Measurements from ENCODE around the gene DUSP22. TPM values are rescaled to one million over a fixed set of nuclear protein-coding genes. Genes with fewer than 3 reads are reported as not detected.
A peak's percentile ranks its signal among the peaks of the same experiment; 100 is the strongest.
"Not testable (repeated sequence)": the region's sequence is repeated elsewhere in the genome, so short reads cannot be mapped to it uniquely, and the experiment has no call there.

DUSP22 gene
- 59.7 TPM for polyA plus RNA-seq (2013, experiment 1 of 4)
- 52.9 TPM for polyA plus RNA-seq (2013, experiment 2 of 4)
- polyA plus RNA-seq (2013, experiment 3 of 4), result 50.2 TPM
- 48.9 TPM for polyA plus RNA-seq (2013, experiment 4 of 4)

GRCh38 chr6:291697-292505, at the start of gene DUSP22:
DUSP22 (plus strand) TSS chr6:292487; CDS start chr6:292540, 53 bp downstream.
- H3K36me3 ChIP-seq (ENCODE audit: control insufficient read depth, insufficient read depth, low read length), result no peaks in the 10 kb centered on the region
- H3K9me3 ChIP-seq (ENCODE audit: control insufficient read depth, low read length), result no peaks in the 10 kb centered on the region
- H3K27me3 ChIP-seq (ENCODE audit: control insufficient read depth, insufficient read depth, low read length, poor library complexity, severe bottlenecking), result no peaks in the 10 kb centered on the region
- peaks cover 7% of the 10 kb centered on the region for H3K4me1 ChIP-seq (ENCODE audit: control insufficient read depth, insufficient read depth, low read length)
- 28 to 29% methylated on average over 85 of the region's 85 CpGs for whole genome bisulfite sequencing, 2 experiments
- H3K4me3 ChIP-seq (ENCODE audit: insufficient read depth, low read depth, low read length), result peak within 1 kb of the TSS; percentile 60
- H3K27ac ChIP-seq (ENCODE audit: insufficient read depth, low read depth, low read length, poor library complexity, severe bottlenecking), result peak within 1 kb of the TSS; percentile 74

- WGBS, 2 experiments, result 89 to 91% methylated on average over 8 of the region's 8 CpGs
- Histone ChIP-seq H3K36me3 (ENCODE audit: control insufficient read depth, insufficient read depth, low read length) (no peaks in the 10 kb centered on the region), H3K4me1 (ENCODE audit: control insufficient read depth, insufficient read depth, low read length) (no peaks in the 10 kb centered on the region), H3K27ac (ENCODE audit: insufficient read depth, low read depth, low read length, poor library complexity, severe bottlenecking) (no peak overlapping the region), H3K9me3 (ENCODE audit: control insufficient read depth, low read length) (no peaks in the 10 kb centered on the region), H3K4me3 (ENCODE audit: insufficient read depth, low read depth, low read length) (no peak overlapping the region), H3K27me3 (ENCODE audit: control insufficient read depth, insufficient read depth, low read length, poor library complexity, severe bottlenecking) (no peaks in the 10 kb centered on the region)
Measured at GRCh38 chr6:246352-246751, 45.9 kb upstream of the DUSP22 start.

- Histone ChIP-seq H3K4me3 (ENCODE audit: insufficient read depth, low read depth, low read length) (no peak overlapping the region), H3K4me1 (ENCODE audit: control insufficient read depth, insufficient read depth, low read length) (no peaks in the 10 kb centered on the region), H3K36me3 (ENCODE audit: control insufficient read depth, insufficient read depth, low read length) (no peaks in the 10 kb centered on the region), H3K27me3 (ENCODE audit: control insufficient read depth, insufficient read depth, low read length, poor library complexity, severe bottlenecking) (no peaks in the 10 kb centered on the region), H3K9me3 (ENCODE audit: control insufficient read depth, low read length) (no peaks in the 10 kb centered on the region), H3K27ac (ENCODE audit: insufficient read depth, low read depth, low read length, poor library complexity, severe bottlenecking) (no peak overlapping the region)
- WGBS, 2 experiments, result 91 to 95% methylated on average over 5 of the region's 5 CpGs
Measured at GRCh38 chr6:247351-247750, 44.9 kb upstream of the DUSP22 start.

- H3K27me3 ChIP-seq (ENCODE audit: control insufficient read depth, insufficient read depth, low read length, poor library complexity, severe bottlenecking); H3K36me3 ChIP-seq (ENCODE audit: control insufficient read depth, insufficient read depth, low read length); H3K4me1 ChIP-seq (ENCODE audit: control insufficient read depth, insufficient read depth, low read length); H3K9me3 ChIP-seq (ENCODE audit: control insufficient read depth, low read length); H3K27ac ChIP-seq (ENCODE audit: insufficient read depth, low read depth, low read length, poor library complexity, severe bottlenecking); H3K4me3 ChIP-seq (ENCODE audit: insufficient read depth, low read depth, low read length): not testable (repeated sequence)
- WGBS, 2 experiments, result 88 to 93% methylated on average over 6 of the region's 6 CpGs
Measured at GRCh38 chr6:248046-248445, 44.2 kb upstream of the DUSP22 start.

GRCh38 chr6:250676-251075, 41.6 kb upstream of the DUSP22 start:
- no peaks in the 10 kb centered on the region for H3K9me3 ChIP-seq (ENCODE audit: control insufficient read depth, low read length)
- no peaks in the 10 kb centered on the region for H3K4me1 ChIP-seq (ENCODE audit: control insufficient read depth, insufficient read depth, low read length)
- H3K27me3 ChIP-seq (ENCODE audit: control insufficient read depth, insufficient read depth, low read length, poor library complexity, severe bottlenecking), result no peaks in the 10 kb centered on the region
- H3K4me3 ChIP-seq (ENCODE audit: insufficient read depth, low read depth, low read length), result no peak overlapping the region
- H3K36me3 ChIP-seq (ENCODE audit: control insufficient read depth, insufficient read depth, low read length), result no peaks in the 10 kb centered on the region
- no peak overlapping the region for H3K27ac ChIP-seq (ENCODE audit: insufficient read depth, low read depth, low read length, poor library complexity, severe bottlenecking)

GRCh38 chr6:251920-252319, 40.4 kb upstream of the DUSP22 start:
- Histone ChIP-seq H3K4me3 (ENCODE audit: insufficient read depth, low read depth, low read length) (no peak overlapping the region), H3K36me3 (ENCODE audit: control insufficient read depth, insufficient read depth, low read length) (no peaks in the 10 kb centered on the region), H3K4me1 (ENCODE audit: control insufficient read depth, insufficient read depth, low read length) (no peaks in the 10 kb centered on the region), H3K9me3 (ENCODE audit: control insufficient read depth, low read length) (no peaks in the 10 kb centered on the region), H3K27ac (ENCODE audit: insufficient read depth, low read depth, low read length, poor library complexity, severe bottlenecking) (no peak overlapping the region), H3K27me3 (ENCODE audit: control insufficient read depth, insufficient read depth, low read length, poor library complexity, severe bottlenecking) (no peaks in the 10 kb centered on the region)
- WGBS, 2 experiments, result 84 to 94% methylated on average over 2 of the region's 2 CpGs

- Histone ChIP-seq H3K4me1 (ENCODE audit: control insufficient read depth, insufficient read depth, low read length) (no peaks in the 10 kb centered on the region), H3K9me3 (ENCODE audit: control insufficient read depth, low read length) (no peaks in the 10 kb centered on the region), H3K36me3 (ENCODE audit: control insufficient read depth, insufficient read depth, low read length) (no peaks in the 10 kb centered on the region), H3K27me3 (ENCODE audit: control insufficient read depth, insufficient read depth, low read length, poor library complexity, severe bottlenecking) (no peaks in the 10 kb centered on the region), H3K27ac (ENCODE audit: insufficient read depth, low read depth, low read length, poor library complexity, severe bottlenecking) (no peak overlapping the region), H3K4me3 (ENCODE audit: insufficient read depth, low read depth, low read length) (no peak overlapping the region)
- 91 to 93% methylated on average over 7 to 8 of the region's 8 CpGs for WGBS, 2 experiments
Measured at GRCh38 chr6:252775-253535, 39.3 kb upstream of the DUSP22 start.

GRCh38 chr6:254016-254415, 38.3 kb upstream of the DUSP22 start:
- H3K9me3 ChIP-seq (ENCODE audit: control insufficient read depth, low read length), result no peaks in the 10 kb centered on the region
- no peaks in the 10 kb centered on the region for H3K4me1 ChIP-seq (ENCODE audit: control insufficient read depth, insufficient read depth, low read length)
- no peaks in the 10 kb centered on the region for H3K36me3 ChIP-seq (ENCODE audit: control insufficient read depth, insufficient read depth, low read length)
- 93 to 95% methylated on average over 8 of the region's 8 CpGs for WGBS, 2 experiments
- no peak overlapping the region for H3K27ac ChIP-seq (ENCODE audit: insufficient read depth, low read depth, low read length, poor library complexity, severe bottlenecking)
- H3K4me3 ChIP-seq (ENCODE audit: insufficient read depth, low read depth, low read length), result no peak overlapping the region
- no peaks in the 10 kb centered on the region for H3K27me3 ChIP-seq (ENCODE audit: control insufficient read depth, insufficient read depth, low read length, poor library complexity, severe bottlenecking)

- Histone ChIP-seq H3K27ac (ENCODE audit: insufficient read depth, low read depth, low read length, poor library complexity, severe bottlenecking) (no peak overlapping the region), H3K27me3 (ENCODE audit: control insufficient read depth, insufficient read depth, low read length, poor library complexity, severe bottlenecking) (no peaks in the 10 kb centered on the region), H3K9me3 (ENCODE audit: control insufficient read depth, low read length) (no peaks in the 10 kb centered on the region), H3K36me3 (ENCODE audit: control insufficient read depth, insufficient read depth, low read length) (no peaks in the 10 kb centered on the region), H3K4me3 (ENCODE audit: insufficient read depth, low read depth, low read length) (no peak overlapping the region), H3K4me1 (ENCODE audit: control insufficient read depth, insufficient read depth, low read length) (no peaks in the 10 kb centered on the region)
- WGBS, 2 experiments, result 93% methylated on average over 9 of the region's 9 CpGs
Measured at GRCh38 chr6:255041-255750, 37.1 kb upstream of the DUSP22 start.

- Histone ChIP-seq H3K4me1 (ENCODE audit: control insufficient read depth, insufficient read depth, low read length) (no peaks in the 10 kb centered on the region), H3K9me3 (ENCODE audit: control insufficient read depth, low read length) (no peaks in the 10 kb centered on the region), H3K4me3 (ENCODE audit: insufficient read depth, low read depth, low read length) (no peak overlapping the region), H3K27ac (ENCODE audit: insufficient read depth, low read depth, low read length, poor library complexity, severe bottlenecking) (no peak overlapping the region), H3K27me3 (ENCODE audit: control insufficient read depth, insufficient read depth, low read length, poor library complexity, severe bottlenecking) (no peaks in the 10 kb centered on the region), H3K36me3 (ENCODE audit: control insufficient read depth, insufficient read depth, low read length) (no peaks in the 10 kb centered on the region)
- WGBS, 2 experiments, result 96% methylated on average over 8 of the region's 8 CpGs
Measured at GRCh38 chr6:255751-256083, 36.6 kb upstream of the DUSP22 start.

Measured in ectodermal cell (in vitro differentiated cells).